Activated naive CD8-positive, alpha-beta T cell treated with anti-CD3 and anti-CD28 coated beads, Interleukin-2, amount 50 U/mL, for 24 hours (primary cell): Measurements from ENCODE around the gene RNF112.
A peak's percentile ranks its signal among the peaks of the same experiment; 100 is the strongest.

Source experiments
- ATAC-seq: fragments of 150-1000 bp; cut with Tn5 transposase; one replicate; pipeline ENCODE4 v1.10.0; 2021
- DNase-seq: peaks from one replicate; pipeline ENCODE4 v3.0.0; 2021
- H3K27ac Mint-ChIP-seq: one replicate; pipeline ENCODE4 v1.8.0; 2021; ENCODE audit warnings: mild to moderate bottlenecking, mixed read lengths
- H3K27me3 Mint-ChIP-seq: one replicate; pipeline ENCODE4 v1.8.0; 2021; ENCODE audit warnings: mixed read lengths
- H3K36me3 Mint-ChIP-seq: one replicate; pipeline ENCODE4 v1.8.0; 2021; ENCODE audit warnings: low read depth, mixed read lengths
- H3K4me1 Mint-ChIP-seq: one replicate; pipeline ENCODE4 v1.8.0; 2021; ENCODE audit warnings: mixed read lengths
- H3K4me3 Mint-ChIP-seq: one replicate; pipeline ENCODE4 v1.8.0; 2021; ENCODE audit warnings: mild to moderate bottlenecking, moderate library complexity, mixed read lengths
- H3K9me3 Mint-ChIP-seq: one replicate; pipeline ENCODE4 v1.8.0; 2021; ENCODE audit warnings: mixed read lengths

RNF112 gene

DNA sequence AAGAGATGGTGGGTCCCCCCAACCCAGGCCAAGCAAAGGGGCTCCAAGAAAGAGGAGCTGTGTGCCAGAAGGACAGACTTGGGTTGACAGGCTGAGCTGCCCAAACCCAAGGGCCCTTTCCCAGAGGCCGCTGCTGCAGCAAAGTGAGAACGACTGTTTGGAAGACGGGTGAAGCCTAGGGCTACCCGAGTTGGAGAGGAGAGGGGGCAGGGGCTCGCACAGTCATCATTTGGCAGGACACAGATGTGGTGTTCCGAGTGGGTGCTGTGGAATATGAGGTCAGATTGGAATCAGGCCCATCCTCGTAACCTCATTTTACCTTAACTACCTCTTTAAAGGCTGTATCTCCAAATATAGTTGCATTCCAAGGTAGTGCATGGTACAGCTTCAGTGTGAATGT lies 18.7 kb upstream of the RNF112 start:
- Mint-ChIP-seq H3K4me1 (peaks cover 5% of the 10 kb centered on the region), H3K27me3 (no peaks in the 10 kb centered on the region), H3K27ac (no peak overlapping the region), H3K4me3 (no peak overlapping the region), H3K36me3 (no peaks in the 10 kb centered on the region), H3K9me3 (no peaks in the 10 kb centered on the region)
- DNase-seq (no peak), ATAC-seq (no peak)

- Mint-ChIP-seq H3K27ac (no peak overlapping the region), H3K4me3 (no peak overlapping the region), H3K9me3 (no peaks in the 10 kb centered on the region), H3K4me1 (no peaks in the 10 kb centered on the region), H3K27me3 (peaks cover 3% of the 10 kb centered on the region), H3K36me3 (no peaks in the 10 kb centered on the region)
- ATAC-seq (no peak), DNase-seq (no peak)
These were observed 13.4 kb upstream of the RNF112 start for GRCh38 chr17:19397556-19398041.

DNA sequence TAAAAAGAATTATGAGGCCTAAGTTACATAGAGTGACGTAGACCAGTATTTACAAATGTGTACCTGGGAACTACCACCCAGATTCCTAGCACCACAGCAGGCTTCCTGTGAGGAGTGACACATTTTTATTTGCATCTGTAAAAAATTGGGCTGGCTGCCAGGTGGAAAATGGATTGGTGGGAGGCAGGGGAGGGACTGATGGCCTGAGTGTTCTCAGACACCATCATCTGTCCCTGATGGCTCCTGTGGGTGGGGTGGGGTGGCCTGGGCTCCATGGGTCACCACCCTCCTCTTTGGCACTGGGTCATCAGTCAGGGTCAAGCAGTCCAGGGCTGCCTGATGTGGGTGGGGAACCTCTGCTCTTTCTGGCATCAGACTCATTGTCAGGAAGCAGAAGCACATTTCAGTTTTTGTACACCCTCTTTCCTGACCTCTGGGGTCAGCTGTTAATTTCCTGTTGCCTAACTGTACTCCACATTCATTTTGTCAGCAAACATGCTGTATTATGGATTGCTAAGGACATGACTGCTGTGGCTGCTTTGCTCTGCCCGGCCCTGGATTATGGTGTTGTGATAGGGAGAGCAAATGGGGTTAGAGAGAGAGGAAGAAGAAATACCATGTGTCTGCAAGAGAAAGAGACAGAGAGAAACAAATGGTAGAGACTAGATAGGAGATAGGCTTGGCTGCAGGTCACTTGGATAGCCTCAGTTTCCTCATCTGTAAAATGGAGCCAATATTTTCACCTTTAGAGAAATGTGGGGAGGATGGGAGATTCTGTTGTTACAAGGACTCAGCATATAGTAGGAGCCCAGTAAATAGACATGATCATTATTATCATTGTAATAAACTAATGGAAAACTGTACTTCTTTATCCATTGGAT lies 12.5 kb upstream of the RNF112 start:
- no peak for DNase-seq
- no peak for ATAC-seq
- Mint-ChIP-seq H3K4me3 (no peak overlapping the region), H3K27ac (no peak overlapping the region), H3K36me3 (no peaks in the 10 kb centered on the region), H3K9me3 (no peaks in the 10 kb centered on the region), H3K4me1 (no peaks in the 10 kb centered on the region), H3K27me3 (peaks cover 3% of the 10 kb centered on the region)

- Mint-ChIP-seq H3K27ac (no peak overlapping the region), H3K27me3 (peaks cover 3% of the 10 kb centered on the region), H3K36me3 (no peaks in the 10 kb centered on the region), H3K9me3 (no peaks in the 10 kb centered on the region), H3K4me1 (no peaks in the 10 kb centered on the region), H3K4me3 (no peak overlapping the region)
- no peak for ATAC-seq
- DNase-seq = no peak
These were observed 11.1 kb upstream of the RNF112 start for GRCh38 chr17:19399750-19400450.

GRCh38 chr17:19401321-19402010 lies 9.6 kb upstream of the RNF112 start:
- H3K36me3 Mint-ChIP-seq = no peaks in the 10 kb centered on the region
- DNase-seq = no peak
- no peak for ATAC-seq
- no peak overlapping the region for H3K4me3 Mint-ChIP-seq
- no peaks in the 10 kb centered on the region for H3K9me3 Mint-ChIP-seq
- no peak overlapping the region for H3K27ac Mint-ChIP-seq
- H3K27me3 Mint-ChIP-seq = peaks cover 3% of the 10 kb centered on the region
- H3K4me1 Mint-ChIP-seq = no peaks in the 10 kb centered on the region

DNA sequence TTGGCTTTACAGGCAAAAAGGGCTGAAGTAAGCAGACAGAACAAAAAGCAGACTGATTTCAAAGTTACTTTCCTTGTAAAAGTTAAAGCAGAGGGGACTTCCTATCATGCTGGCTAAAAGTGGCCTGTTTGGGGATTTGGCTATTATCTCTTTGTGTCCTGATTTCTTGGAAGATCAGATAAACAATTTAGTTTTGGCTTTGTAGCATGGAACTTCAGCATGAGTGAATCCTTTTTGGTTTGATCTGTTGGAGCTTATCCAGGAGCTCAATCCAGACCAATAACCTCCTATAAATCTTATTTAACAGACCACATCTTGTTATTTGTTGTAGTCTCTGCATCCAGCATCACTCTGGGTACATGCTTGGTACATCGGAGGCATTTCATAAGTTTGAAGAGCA lies 8.9 kb upstream of the RNF112 start:
- Mint-ChIP-seq H3K4me3 (no peak overlapping the region), H3K9me3 (no peaks in the 10 kb centered on the region), H3K36me3 (no peaks in the 10 kb centered on the region), H3K4me1 (no peaks in the 10 kb centered on the region), H3K27ac (no peak overlapping the region), H3K27me3 (peaks cover 3% of the 10 kb centered on the region)
- no peak for DNase-seq
- no peak for ATAC-seq

- no peak overlapping the region for H3K27ac Mint-ChIP-seq
- H3K4me1 Mint-ChIP-seq = no peaks in the 10 kb centered on the region
- ATAC-seq = no peak
- no peak overlapping the region for H3K4me3 Mint-ChIP-seq
- DNase-seq = no peak
- no peaks in the 10 kb centered on the region for H3K36me3 Mint-ChIP-seq
- no peaks in the 10 kb centered on the region for H3K9me3 Mint-ChIP-seq
- H3K27me3 Mint-ChIP-seq = peaks cover 3% of the 10 kb centered on the region
These were observed 8.0 kb upstream of the RNF112 start for GRCh38 chr17:19403021-19403420.

DNA sequence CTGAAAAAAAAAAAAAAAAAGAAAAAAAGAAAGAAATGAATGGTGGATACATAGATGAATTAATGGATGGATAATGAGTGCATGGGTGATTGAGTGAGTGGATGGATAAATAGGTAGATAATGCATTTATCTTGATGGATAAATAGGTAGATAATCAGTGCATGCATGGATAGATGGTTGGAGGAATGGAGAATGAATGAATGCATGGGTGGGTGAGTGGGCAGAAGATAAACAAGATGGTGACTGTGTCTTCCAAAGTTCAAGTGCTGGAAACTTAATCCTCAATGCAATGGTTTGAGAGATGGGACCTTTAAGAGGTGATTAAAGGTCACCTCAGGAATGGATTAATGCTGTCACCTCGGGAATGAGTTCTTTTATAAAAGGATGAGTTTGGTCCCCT lies 6.8 kb upstream of the RNF112 start:
- ATAC-seq = no peak

GRCh38 chr17:19405114-19405513 lies 5.9 kb upstream of the RNF112 start:
- Mint-ChIP-seq H3K27me3 (peaks cover 3% of the 10 kb centered on the region), H3K4me3 (no peak overlapping the region), H3K27ac (no peak overlapping the region), H3K36me3 (no peaks in the 10 kb centered on the region), H3K9me3 (no peaks in the 10 kb centered on the region), H3K4me1 (peaks cover 2% of the 10 kb centered on the region)
- DNase-seq (no peak), ATAC-seq (no peak)

More for the DNA sequence above, 6.8 kb upstream of the RNF112 start:
- no peak overlapping the region for H3K4me3 Mint-ChIP-seq
- H3K9me3 Mint-ChIP-seq = no peaks in the 10 kb centered on the region
- no peak overlapping the region for H3K27ac Mint-ChIP-seq
- H3K27me3 Mint-ChIP-seq = peaks cover 3% of the 10 kb centered on the region
- peaks cover under 1% of the 10 kb centered on the region for H3K4me1 Mint-ChIP-seq
- no peak for DNase-seq
- no peaks in the 10 kb centered on the region for H3K36me3 Mint-ChIP-seq

DNA sequence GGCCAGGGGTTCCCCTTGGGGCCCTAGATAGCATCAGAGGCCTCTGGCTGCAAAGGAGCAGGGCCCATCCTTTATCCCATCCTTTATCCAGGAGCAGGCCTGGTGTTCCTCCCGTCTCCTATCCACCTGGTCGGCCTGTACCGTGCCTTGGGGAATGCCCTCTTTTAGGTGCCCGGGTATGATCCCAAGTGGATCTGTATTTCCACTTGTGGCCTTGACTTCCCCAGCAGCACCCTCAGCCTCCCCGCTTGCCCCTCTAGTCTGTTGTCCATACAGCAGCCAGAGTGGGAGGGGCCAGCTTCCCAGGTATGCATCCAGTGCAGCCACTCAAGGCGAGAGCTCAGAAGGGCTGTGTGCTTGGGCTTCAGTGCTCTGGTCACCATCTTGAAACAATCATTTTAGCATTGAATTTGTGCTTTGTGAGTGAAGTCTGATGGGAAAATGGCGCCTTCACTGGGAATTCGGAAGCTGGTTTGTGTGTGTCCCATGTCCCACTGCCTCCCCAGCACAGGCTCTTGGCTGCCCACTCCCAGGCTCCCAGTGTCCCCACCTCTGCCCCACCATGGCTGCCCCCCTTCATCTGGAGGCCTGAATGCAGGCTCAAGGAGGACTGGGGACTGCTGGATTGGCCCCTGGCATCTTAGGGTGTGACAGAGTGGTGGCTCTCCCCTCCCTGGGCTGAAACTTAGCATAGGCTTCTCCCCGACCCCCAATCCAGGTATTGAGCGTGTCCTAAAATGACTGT lies 3.3 kb upstream of the RNF112 start:
- Mint-ChIP-seq H3K9me3 (no peaks in the 10 kb centered on the region), H3K27ac (no peak overlapping the region), H3K4me3 (no peak overlapping the region), H3K4me1 (peaks cover 2% of the 10 kb centered on the region), H3K36me3 (no peaks in the 10 kb centered on the region), H3K27me3 (no peaks in the 10 kb centered on the region)
- DNase-seq (no peak), ATAC-seq (no peak)

DNA sequence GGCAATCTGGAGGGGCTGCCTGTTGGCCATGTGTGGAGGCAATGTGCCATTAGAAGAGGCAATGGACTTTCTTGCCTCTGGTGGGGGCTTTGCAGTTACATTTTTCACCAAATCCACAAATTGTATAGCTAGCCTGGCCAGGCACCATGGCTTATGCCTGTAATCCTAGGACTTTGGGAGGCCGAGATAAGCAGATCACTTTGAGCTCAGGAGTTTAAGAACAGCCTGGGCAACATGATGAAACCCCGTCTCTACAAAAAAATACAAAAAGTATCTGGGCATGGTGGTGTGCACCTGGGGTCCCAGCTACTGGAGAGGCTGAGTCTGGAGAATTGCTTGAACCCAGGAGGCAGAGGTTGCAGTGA lies 2.7 kb upstream of the RNF112 start:
- ATAC-seq (no peak), DNase-seq (no peak)
- Mint-ChIP-seq H3K36me3 (no peaks in the 10 kb centered on the region), H3K9me3 (no peaks in the 10 kb centered on the region), H3K27ac (no peak overlapping the region), H3K27me3 (no peaks in the 10 kb centered on the region), H3K4me3 (no peak overlapping the region), H3K4me1 (peaks cover 2% of the 10 kb centered on the region)

- H3K27ac Mint-ChIP-seq = no peak overlapping the region
- no peak overlapping the region for H3K4me3 Mint-ChIP-seq
- peaks cover 2% of the 10 kb centered on the region for H3K4me1 Mint-ChIP-seq
- H3K27me3 Mint-ChIP-seq = no peaks in the 10 kb centered on the region
- H3K36me3 Mint-ChIP-seq = no peaks in the 10 kb centered on the region
- H3K9me3 Mint-ChIP-seq = no peaks in the 10 kb centered on the region
- ATAC-seq (no peak), DNase-seq (no peak)
These were observed 2.0 kb upstream of the RNF112 start for GRCh38 chr17:19409066-19409465.

DNA sequence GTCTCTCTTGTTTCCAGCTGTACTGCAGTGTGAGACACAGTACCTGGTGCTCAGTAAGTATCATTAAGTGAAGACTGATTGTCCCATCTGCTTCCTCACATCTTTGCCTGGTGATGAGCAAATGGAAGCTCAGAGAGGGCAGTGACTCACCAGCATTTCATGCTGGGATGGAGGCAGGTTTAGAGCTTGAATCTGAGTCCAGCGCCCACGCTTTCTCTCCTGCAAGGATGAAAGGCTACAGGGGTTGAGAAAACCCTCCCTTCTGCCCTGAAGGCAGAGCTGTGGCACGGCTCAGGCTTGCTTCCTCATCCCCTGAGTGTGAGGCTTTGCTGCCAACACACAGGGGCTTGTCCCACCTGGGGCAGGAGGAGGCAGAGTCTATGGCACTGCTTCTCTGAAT lies 1.5 kb upstream of the RNF112 start:
- Mint-ChIP-seq H3K27me3 (no peaks in the 10 kb centered on the region), H3K9me3 (no peaks in the 10 kb centered on the region), H3K4me3 (no peak overlapping the region), H3K36me3 (no peaks in the 10 kb centered on the region), H3K27ac (no peak overlapping the region), H3K4me1 (peaks cover 2% of the 10 kb centered on the region)
- DNase-seq = no peak
- peak; percentile 20 for ATAC-seq

GRCh38 chr17:19410091-19410490 lies 941 bp upstream of the RNF112 start:
- no peaks in the 10 kb centered on the region for H3K9me3 Mint-ChIP-seq
- H3K36me3 Mint-ChIP-seq = no peaks in the 10 kb centered on the region
- H3K4me3 Mint-ChIP-seq = no peak overlapping the region
- H3K27me3 Mint-ChIP-seq = no peaks in the 10 kb centered on the region
- no peak for DNase-seq
- H3K27ac Mint-ChIP-seq = no peak overlapping the region
- ATAC-seq = no peak
- peaks cover 2% of the 10 kb centered on the region for H3K4me1 Mint-ChIP-seq
